Adrenal gland (tissue), 12 donors: ENCODE measurements around the gene SPTBN4. TPM values are rescaled to one million over a fixed set of nuclear protein-coding genes. Genes with fewer than 3 reads are reported as not detected.
A peak's percentile ranks its signal among the peaks of the same experiment; 100 is the strongest.
"Not testable (repeated sequence)": the region's sequence is repeated elsewhere in the genome, so short reads cannot be mapped to it uniquely, and the experiment has no call there.

Experiments used
- DNase-seq, 7 donors: peaks; one replicate each; pipeline ENCODE4 v3.0.0-alpha.2; 2019 to 2020
- H3K27ac ChIP-seq, 5 donors: fragments of 200-600 bp; sonication (generic) in 4 of 5; 1 replicate in 3 of 5; 2 replicates in 2 of 5; pipeline versions ENCODE4 v1.5.1 to v1.8.0; 2016 to 2020; ENCODE audit warnings: mild to moderate bottlenecking in 1 of 5
- H3K27me3 ChIP-seq: fragments of 200-600 bp; 2 replicates; pipeline ENCODE4 v1.8.0; 2021
- H3K36me3 ChIP-seq, 2 donors: fragments of 200-600 bp; replicated peaks in 1 of 2; 1 replicate in 1 of 2; 2 replicates in 1 of 2; pipeline versions ENCODE4 v1.5.1 to v1.8.0; 2018 to 2022
- H3K4me1 ChIP-seq, 2 donors: fragments of 200-600 bp; replicated peaks in 1 of 2; 1 replicate in 1 of 2; 2 replicates in 1 of 2; pipeline versions ENCODE4 v1.5.1 to v1.8.0; 2018 to 2021
- H3K4me3 ChIP-seq, 4 donors: fragments of 200-600 bp; sonication (generic) in 3 of 4; one replicate each; pipeline ENCODE4 v1.5.1; 2016 to 2018
- H3K9me3 ChIP-seq, 3 donors: fragments of 200-600 bp; sonication (generic) in 1 of 3; replicated peaks in 1 of 3; 1 replicate in 2 of 3; 2 replicates in 1 of 3; pipeline versions ENCODE4 v1.5.1 to v1.8.0; 2016 to 2021
- CTCF ChIP-seq, 6 experiments: fragments of 450-650 bp in 4 of 6; fragments of 200-600 bp in 2 of 6; sonication (generic) in 1 of 6; IDR thresholded peaks; 1 replicate in 5 of 6; 2 replicates in 1 of 6; pipeline versions ENCODE4 v1.5.1 to v1.8.0; 2016 to 2021; ENCODE audit warnings: antibody characterized with exemption in 6 of 6, mild to moderate bottlenecking in 2 of 6, moderate library complexity in 1 of 6
- POLR2A ChIP-seq, 2 donors: fragments of 450-650 bp; IDR thresholded peaks; one replicate each; pipeline ENCODE4 v1.6.1; 2017; ENCODE audit warnings: antibody characterized with exemption in 2 of 2, mild to moderate bottlenecking in 2 of 2, moderate library complexity in 1 of 2
- WGBS, 4 donors: extraction: QIAGEN DNeasy Blood & Tissue Kit in 2 of 4; methylation state at CpG; one replicate each; pipeline versions ENCODE4 v1.1.5 to v1.1.7; 2013 to 2017; 5-methylcytosine and 5-hydroxymethylcytosine counted together
- intact Hi-C, 2 donors: fragments of 100-400 bp; cut with DNase I; formaldehyde crosslinking; loops; one replicate each; pipeline versions ENCODE4 v1.14.1 to v1.15.0; 2022 to 2023
- polyA plus RNA-seq, 3 donors: library from polyadenylated mRNA; stranded (reverse); fragments of 200-250 nt in 2 of 3; fragments of 350-450 nt in 1 of 3; fragmentation: Illumina TruSeq in 1 of 3; extraction: RNeasy Lipid Tissue Mini Kit (QIAGEN cat#74804) in 1 of 3; gene quantifications; one replicate each; pipeline ENCODE4 v1.2.3, GENCODE V29; 2013 to 2014
- total RNA-seq, 9 donors: library from RNA; depleted of rRNA in 4 of 9; stranded (reverse); fragments of >200 nt in 4 of 9; fragments of 120-200 nt in 1 of 9; fragmentation: NEBNext Ultra II Directional in 1 of 9; extraction: Animal tissue kit (Norgen Biotek cat#: 25700) in 1 of 9; gene quantifications; one replicate each; pipeline versions ENCODE4 v1.1.0 to v1.2.4, GENCODE V29; 2013 to 2023
- donor health status: healthy with polysubstance abuse.
- donor health status: Bipolar disorder and iron deficiency.
- donor health status: DM: yes; HTN: yes; CAD: no.
- donor health status: DM: no; HTN: no; CAD: no.
- donor health status: DM: no; HTN: no; CAD: no.
- donor health status: DM: yes; HTN: yes; CAD: no.

Gene SPTBN4
- total and polyA plus RNA-seq, 12 donors = 0.91 to 46.7 (median 3.3) TPM

GRCh38 chr19:40543029-40543597 is 76.3 kb downstream of the SPTBN4 start:
- intact Hi-C loops = loop anchor here (5.0 to 10.0 kb wide), 2 partner anchors 59 to 92 kb away; partner anchors contain the start of gene LTBP4 (in 1 of the 2)
- no peaks in the 10 kb centered on the region for H3K27me3 ChIP-seq
- whole genome bisulfite sequencing, 4 donors = 86 to 97% (median 89%) methylated on average over 4 to 6 of the region's 6 CpGs
- no peak for DNase-seq
- H3K9me3 ChIP-seq = no peaks in the 10 kb centered on the region
- no peak overlapping the region for H3K27ac ChIP-seq
- H3K4me1 ChIP-seq = no peaks in the 10 kb centered on the region
- H3K4me3 ChIP-seq = no peak overlapping the region
- no peaks in the 10 kb centered on the region for H3K36me3 ChIP-seq
- TF ChIP-seq CTCF (IDR thresholded peaks at IDR 0.05) (no peak), POLR2A (IDR thresholded peaks at IDR 0.05) (no peak)

GRCh38 chr19:40546153-40546841 is 79.5 kb downstream of the SPTBN4 start:
- H3K4me1 ChIP-seq, H3K36me3 ChIP-seq, H3K9me3 ChIP-seq, H3K27me3 ChIP-seq, H3K4me3 ChIP-seq, DNase-seq, H3K27ac ChIP-seq: not testable (repeated sequence)
- WGBS, 4 donors = 76 to 83% (median 81%) methylated on average over 3 of the region's 3 CpGs
- intact Hi-C loops = loop anchor here in 1 of 2 donors (10.0 kb wide), 1 partner anchor 89 kb away; no protein-coding TSS in a partner anchor

DNA sequence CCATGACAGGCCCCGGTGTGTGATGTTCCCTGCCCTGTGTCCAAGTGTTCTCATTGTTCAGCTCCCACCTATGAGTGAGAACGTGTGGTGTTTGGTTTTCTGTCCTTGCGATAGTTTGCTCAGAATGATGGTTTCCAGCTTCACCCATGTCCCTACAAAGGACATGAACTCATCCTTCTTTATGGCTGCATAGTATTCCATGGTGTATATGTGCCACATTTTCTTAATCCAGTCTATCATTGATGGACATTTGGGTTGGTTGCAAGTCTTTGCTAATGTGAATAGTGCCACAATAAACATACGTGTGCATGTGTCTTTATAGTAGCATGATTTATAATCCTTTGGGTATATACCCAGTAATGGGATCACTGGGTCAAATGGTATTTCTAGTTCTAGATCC is 80.4 kb downstream of the SPTBN4 start:
- H3K27me3 ChIP-seq, H3K27ac ChIP-seq, H3K4me1 ChIP-seq, DNase-seq, H3K36me3 ChIP-seq, H3K9me3 ChIP-seq, H3K4me3 ChIP-seq: not testable (repeated sequence)
- WGBS, 4 donors = 75 to 90% (median 85%) methylated on average over 4 of the region's 4 CpGs
- intact Hi-C loops = loop anchor here in 1 of 2 donors (10.0 kb wide), 1 partner anchor 88 kb away; no protein-coding TSS in a partner anchor

GRCh38 chr19:40547836-40548235 is 81.0 kb downstream of the SPTBN4 start:
- Histone ChIP-seq H3K4me3 (no peak overlapping the region), H3K9me3 (no peaks in the 10 kb centered on the region), H3K27ac (no peak overlapping the region), H3K36me3 (no peaks in the 10 kb centered on the region), H3K27me3 (no peaks in the 10 kb centered on the region), H3K4me1 (peaks cover 0 to 3% of the 10 kb centered on the region in 2 donors)
- intact Hi-C loops = loop anchor here in 1 of 2 donors (10.0 kb wide), 1 partner anchor 87 kb away; no protein-coding TSS in a partner anchor
- TF ChIP-seq POLR2A (IDR thresholded peaks at IDR 0.05) (no peak), CTCF (IDR thresholded peaks at IDR 0.05) (no peak)
- no peak for DNase-seq
- 77 to 91% (median 88%) methylated on average over 1 of the region's 1 CpG for WGBS, 4 donors

DNA sequence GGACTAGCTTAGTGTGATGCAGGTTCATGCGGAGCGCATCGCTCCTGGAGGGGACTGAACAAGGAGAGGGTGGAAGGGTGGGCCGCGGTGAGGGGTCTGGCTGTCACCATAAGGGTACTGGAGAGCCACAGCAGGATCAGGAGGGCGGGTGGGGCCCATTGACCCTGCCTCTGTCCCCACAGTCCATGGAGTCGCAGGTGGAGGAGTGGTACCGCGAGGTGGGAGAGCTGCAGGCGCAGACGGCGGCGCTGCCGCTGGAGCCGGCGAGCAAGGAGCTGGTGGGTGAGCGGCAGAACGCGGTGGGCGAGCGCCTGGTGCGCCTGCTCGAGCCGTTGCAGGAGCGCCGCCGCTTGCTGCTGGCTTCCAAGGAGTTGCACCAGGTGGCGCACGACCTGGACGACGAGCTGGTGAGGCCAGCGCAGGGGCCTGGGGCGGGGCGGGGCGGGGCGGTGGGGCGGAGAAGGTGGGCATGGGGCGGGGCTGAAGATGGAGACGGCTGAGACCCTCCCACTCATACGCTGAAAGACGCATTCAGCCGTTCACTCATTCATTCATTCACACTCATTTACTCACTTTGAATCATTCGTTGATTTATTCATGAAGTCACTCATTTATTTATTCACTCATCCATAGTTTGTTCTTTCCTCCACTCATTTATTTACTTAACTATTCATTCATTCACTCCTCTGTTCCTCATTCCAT is 82.4 kb downstream of the SPTBN4 start:
- Histone ChIP-seq H3K36me3 (no peaks in the 10 kb centered on the region), H3K4me1 (peaks cover 0 to 3% of the 10 kb centered on the region in 2 donors), H3K4me3 (no peak overlapping the region), H3K9me3 (no peaks in the 10 kb centered on the region), H3K27ac (no peak overlapping the region), H3K27me3 (peaks cover 5% of the 10 kb centered on the region)
- intact Hi-C loops = loop anchor here in 1 of 2 donors (10.0 kb wide), 1 partner anchor 86 kb away; no protein-coding TSS in a partner anchor
- peak in 4 of 6 experiments; percentile 25 to 49 (median 36) for TF ChIP-seq CTCF (IDR thresholded peaks at IDR 0.05)
- TF ChIP-seq POLR2A (IDR thresholded peaks at IDR 0.05) = no peak
- 6 to 25% (median 9%) methylated on average over 17 to 43 of the region's 43 CpGs for WGBS, 4 donors
- DNase-seq = peak in 5 of 7 donors; percentile 42 to 72 (median 59)
